Testis (tissue), 2 donors: Measurements from ENCODE around the gene SAE1.

Source experiments
- CTCF ChIP-seq, 3 experiments: fragments of 450-650 bp in 2 of 3; fragments of 200-600 bp in 1 of 3; sonication (generic) in 1 of 3; IDR thresholded peaks; one replicate each; pipeline ENCODE4 v1.5.1; 2016 to 2019; ENCODE audit warnings: antibody characterized with exemption in 3 of 3, mild to moderate bottlenecking in 2 of 3, moderate library complexity in 1 of 3
- POLR2A ChIP-seq: fragments of 450-650 bp; IDR thresholded peaks from one replicate; pipeline ENCODE4 v1.6.1; 2017; ENCODE audit warnings: antibody characterized with exemption, mild to moderate bottlenecking, moderate library complexity

- TF ChIP-seq CTCF (IDR thresholded peaks at IDR 0.05) (no peak), POLR2A (peak; percentile 30)
These were observed 127.0 kb downstream of the SAE1 start for GRCh38 chr19:47257411-47258169.
